ENCODE data around the gene MFNG. TPM values are rescaled to one million over a fixed set of nuclear protein-coding genes. Genes with fewer than 3 reads are reported as not detected.
A peak's percentile ranks its signal among the peaks of the same experiment; 100 is the strongest.

MFNG gene
- total RNA-seq, 1 donor, result under 0.01 TPM

- DNase-seq (ENCODE audit: low read depth), result no peak
- TF ChIP-seq CTCF (IDR thresholded peaks at IDR 0.05; ENCODE audit: insufficient read depth, low read depth, low read length), result no peak
- H3K4me3 ChIP-seq (ENCODE audit: low read depth, low read length), result no peak overlapping the region
Observed at GRCh38 chr22:37526376-37526775, 40.2 kb upstream of the MFNG start.

- no peak for DNase-seq (ENCODE audit: low read depth)
- TF ChIP-seq CTCF (IDR thresholded peaks at IDR 0.05; ENCODE audit: insufficient read depth, low read depth, low read length), result no peak
- H3K4me3 ChIP-seq (ENCODE audit: low read depth, low read length), result no peak overlapping the region
Observed at GRCh38 chr22:37525746-37526350, 39.7 kb upstream of the MFNG start.

- DNase-seq (ENCODE audit: low read depth), result peak; percentile 67
- H3K4me3 ChIP-seq (ENCODE audit: low read depth, low read length), result no peak overlapping the region
- no peak for TF ChIP-seq CTCF (IDR thresholded peaks at IDR 0.05; ENCODE audit: insufficient read depth, low read depth, low read length)
Observed at GRCh38 chr22:37525073-37525745, 39.0 kb upstream of the MFNG start.

- no peak overlapping the region for H3K4me3 ChIP-seq (ENCODE audit: low read depth, low read length)
- DNase-seq (ENCODE audit: low read depth), result no peak
- no peak for TF ChIP-seq CTCF (IDR thresholded peaks at IDR 0.05; ENCODE audit: insufficient read depth, low read depth, low read length)
Observed at GRCh38 chr22:37522482-37522881, 36.3 kb upstream of the MFNG start.

GRCh38 chr22:37521236-37521739 lies 35.1 kb upstream of the MFNG start:
- no peak overlapping the region for H3K4me3 ChIP-seq (ENCODE audit: low read depth, low read length)
- TF ChIP-seq CTCF (IDR thresholded peaks at IDR 0.05; ENCODE audit: insufficient read depth, low read depth, low read length), result no peak
- DNase-seq (ENCODE audit: low read depth), result no peak

- no peak overlapping the region for H3K4me3 ChIP-seq (ENCODE audit: low read depth, low read length)
- DNase-seq (ENCODE audit: low read depth), result no peak
- no peak for TF ChIP-seq CTCF (IDR thresholded peaks at IDR 0.05; ENCODE audit: insufficient read depth, low read depth, low read length)
Observed at GRCh38 chr22:37520776-37521191, 34.6 kb upstream of the MFNG start.

All from fibroblast of villous mesenchyme (primary cell).